Measurements from ENCODE around the gene GMPR. TPM values are rescaled to one million over a fixed set of nuclear protein-coding genes. Genes with fewer than 3 reads are reported as not detected.
"Not testable (repeated sequence)": the region's sequence is repeated elsewhere in the genome, so short reads cannot be mapped to it uniquely, and the experiment has no call there.

The GMPR gene
- total RNA-seq, 1 experiment from 2014 or later: 33.5 TPM

DNA sequence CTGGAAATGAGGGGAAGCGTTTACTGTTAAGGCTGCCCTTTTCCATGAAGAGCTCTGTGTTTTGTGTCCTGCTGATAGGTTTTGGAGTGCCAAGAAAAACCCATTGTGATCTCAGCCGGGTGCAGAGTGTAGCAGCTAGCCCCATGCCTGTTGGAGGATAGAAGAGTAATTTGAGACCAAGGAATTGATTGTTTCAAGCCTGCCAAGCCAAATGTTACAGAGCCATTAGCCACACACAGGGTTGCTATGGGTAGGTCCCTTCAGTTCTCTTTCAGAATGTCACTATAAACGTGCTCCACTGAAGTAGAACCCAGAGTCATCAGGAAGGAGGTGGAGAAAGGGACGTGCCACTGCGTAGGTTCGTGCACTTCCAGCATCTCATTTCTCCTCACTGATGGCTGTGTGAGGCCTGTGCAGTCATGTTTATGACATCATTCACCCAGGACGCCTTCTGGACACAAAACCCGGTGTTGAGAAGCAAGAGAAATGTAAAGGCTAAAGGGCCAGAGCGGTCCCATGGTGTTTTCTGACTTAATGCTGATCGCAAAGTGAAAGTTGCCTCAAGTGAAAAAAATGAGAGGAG, 6.6 kb downstream of the GMPR start:
- no peak for DNase-seq (ENCODE audit: low read depth)

GRCh38 chr6:16248271-16248853, 10.0 kb downstream of the GMPR start:
- no peak for DNase-seq (ENCODE audit: low read depth)

DNA sequence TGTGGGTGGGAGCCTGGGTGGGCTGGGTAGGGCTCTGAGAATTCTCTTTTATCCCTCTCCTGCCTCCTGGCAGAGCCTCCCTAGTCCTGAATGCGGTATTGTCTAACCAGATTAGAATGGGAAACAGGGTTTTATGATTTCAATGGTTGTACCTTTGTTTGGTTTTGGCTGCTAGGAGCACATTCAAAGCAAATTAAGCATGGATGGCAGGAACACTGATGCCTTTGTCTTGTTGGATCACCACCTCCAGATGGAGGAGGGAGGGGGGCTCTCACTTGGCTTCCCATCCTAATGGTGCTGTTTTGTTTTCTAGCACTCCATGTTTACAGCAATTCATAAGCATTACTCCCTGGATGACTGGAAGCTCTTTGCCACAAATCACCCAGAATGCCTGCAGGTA, 11.6 kb downstream of the GMPR start:
- no peak for DNase-seq (ENCODE audit: low read depth)

- no peak for DNase-seq (ENCODE audit: low read depth)
These were observed 13.3 kb downstream of the GMPR start for GRCh38 chr6:16251706-16252105.

GRCh38 chr6:16252686-16253299, 14.4 kb downstream of the GMPR start:
- no peak for DNase-seq (ENCODE audit: low read depth)

DNA sequence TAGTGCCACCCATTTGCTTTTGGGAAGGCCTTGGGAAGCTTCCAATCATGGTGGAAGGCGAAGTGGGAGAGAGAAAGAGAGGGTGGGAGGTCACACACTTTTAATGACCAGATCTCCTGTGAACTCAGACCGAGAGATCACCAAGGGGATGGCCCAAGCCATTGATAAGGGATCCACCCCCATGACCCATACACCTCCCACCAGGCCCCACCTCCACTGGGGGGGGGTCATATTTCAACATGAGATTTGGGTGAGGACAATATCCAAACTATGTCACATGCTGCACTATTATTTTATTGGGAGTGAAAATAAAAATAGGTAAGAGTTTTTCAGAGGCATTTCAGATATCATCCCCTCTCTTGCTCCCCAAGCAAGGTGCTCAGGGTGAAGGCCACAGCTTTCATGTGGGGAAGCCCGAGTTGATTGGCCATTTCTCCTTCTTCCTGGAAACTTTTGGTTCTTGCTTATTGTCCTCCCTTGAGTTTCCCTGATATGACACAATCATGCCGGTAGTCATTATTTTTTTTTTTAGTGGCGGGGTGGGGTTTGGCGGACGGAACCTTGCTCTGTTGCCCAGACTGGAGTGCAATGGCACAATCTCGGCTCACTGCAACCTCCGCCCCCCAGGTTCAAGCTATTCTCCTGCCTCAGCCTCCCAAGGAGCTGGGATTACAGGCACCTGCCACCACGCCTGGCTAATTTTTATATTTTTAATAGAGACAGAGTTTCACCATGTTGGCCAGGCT, 15.2 kb downstream of the GMPR start:
- DNase-seq (ENCODE audit: low read depth): no peak

DNA sequence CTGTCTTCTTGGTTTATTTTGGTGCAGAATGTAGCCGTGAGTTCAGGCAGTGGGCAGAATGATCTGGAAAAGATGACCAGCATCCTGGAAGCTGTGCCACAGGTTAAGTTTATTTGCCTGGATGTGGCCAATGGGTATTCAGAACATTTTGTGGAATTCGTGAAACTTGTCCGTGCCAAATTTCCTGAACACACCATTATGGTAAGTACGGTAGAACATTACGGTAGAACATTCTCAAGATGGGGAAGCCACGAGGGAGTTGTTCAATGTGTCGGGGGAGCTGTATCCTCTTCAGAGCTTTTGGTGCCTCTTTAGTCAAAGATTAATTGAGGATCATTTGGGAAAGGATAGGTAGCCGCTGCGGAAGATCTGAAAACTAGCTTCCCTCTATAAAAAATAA, 16.1 kb downstream of the GMPR start:
- no peak for DNase-seq (ENCODE audit: low read depth)

DNA sequence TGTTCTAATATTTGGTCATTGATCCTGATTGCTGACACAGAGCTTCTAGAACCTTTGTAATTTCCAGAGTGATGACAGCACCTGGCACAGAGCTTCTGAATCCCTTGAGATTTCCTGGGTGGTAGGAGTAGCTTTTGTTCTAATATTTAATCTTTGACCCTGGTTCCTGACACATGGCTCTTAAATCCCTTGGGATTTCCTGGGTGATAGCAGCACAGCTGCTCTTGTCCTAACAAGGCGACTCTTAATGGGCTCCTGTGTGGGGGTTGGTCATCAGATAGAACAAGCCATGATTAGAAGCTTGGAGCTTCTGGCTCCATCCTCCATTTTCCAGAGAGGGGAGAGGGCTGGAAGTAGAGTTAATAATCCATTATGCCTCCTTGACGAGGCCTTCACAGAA, 18.4 kb downstream of the GMPR start:
- DNase-seq (ENCODE audit: low read depth): no peak

- DNase-seq (ENCODE audit: low read depth): no peak
These were observed 19.8 kb downstream of the GMPR start for GRCh38 chr6:16257999-16258708.

DNA sequence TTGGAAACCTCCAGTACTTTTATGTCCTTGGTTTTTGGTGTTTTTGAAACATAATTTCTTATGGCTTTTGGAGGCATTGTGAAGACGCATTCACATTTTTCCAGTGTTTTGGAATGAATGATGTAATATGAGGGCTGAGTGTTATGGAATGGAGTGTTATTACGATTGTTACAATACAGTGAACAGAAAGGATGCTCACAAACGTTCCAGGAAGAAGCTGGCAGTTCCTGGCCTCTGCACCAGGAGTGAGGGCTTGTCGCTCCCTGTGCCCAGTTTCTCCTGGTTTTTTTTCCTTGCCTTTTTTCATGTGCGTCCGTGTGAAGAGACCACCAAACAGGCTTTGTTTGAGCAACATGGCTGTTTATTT, 20.3 kb downstream of the GMPR start:
- DNase-seq (ENCODE audit: low read depth): no peak

DNA sequence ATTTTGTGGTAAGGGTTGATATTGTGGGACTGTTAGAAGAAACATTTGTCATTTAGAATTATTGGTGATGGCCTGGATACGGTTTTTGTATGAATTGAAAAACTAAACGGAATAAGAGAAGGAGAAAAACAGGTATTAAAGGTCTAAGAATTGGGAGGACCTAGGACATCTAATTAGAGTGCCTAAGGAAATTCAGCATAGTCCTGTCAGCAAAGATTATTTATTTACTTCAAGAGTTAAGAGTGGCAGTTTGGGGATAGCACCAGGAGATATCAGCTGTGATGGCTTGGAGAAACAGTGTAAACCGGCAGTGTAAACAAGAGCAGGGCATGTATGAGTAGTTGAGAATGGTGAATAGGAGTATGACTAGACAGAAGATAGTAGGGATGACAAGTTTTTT, 21.2 kb downstream of the GMPR start:
- not testable (repeated sequence) for DNase-seq (ENCODE audit: low read depth)

GRCh38 chr6:16260602-16261001, 22.2 kb downstream of the GMPR start:
- DNase-seq (ENCODE audit: low read depth): not testable (repeated sequence)

DNA sequence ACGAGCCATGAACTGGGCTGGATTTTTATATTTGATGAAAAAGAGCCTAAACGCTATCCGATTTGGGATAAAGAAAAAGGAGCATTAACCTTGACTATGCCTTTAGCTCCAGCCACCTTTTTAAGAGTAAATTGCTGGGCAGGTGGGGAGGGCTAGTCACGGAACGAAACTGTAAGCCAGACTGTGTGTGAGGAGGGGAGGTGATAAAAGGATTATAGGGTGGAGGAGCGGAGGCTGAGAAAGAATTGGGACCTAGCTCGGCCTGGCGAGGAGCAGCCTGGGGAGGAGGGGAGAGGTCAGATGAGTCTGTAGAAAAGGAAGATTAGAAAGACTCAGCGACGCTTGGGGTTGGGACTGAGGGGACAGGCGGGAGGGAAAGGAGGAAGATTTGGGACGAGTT, 24.4 kb downstream of the GMPR start:
- DNase-seq (ENCODE audit: low read depth): not testable (repeated sequence)

DNA sequence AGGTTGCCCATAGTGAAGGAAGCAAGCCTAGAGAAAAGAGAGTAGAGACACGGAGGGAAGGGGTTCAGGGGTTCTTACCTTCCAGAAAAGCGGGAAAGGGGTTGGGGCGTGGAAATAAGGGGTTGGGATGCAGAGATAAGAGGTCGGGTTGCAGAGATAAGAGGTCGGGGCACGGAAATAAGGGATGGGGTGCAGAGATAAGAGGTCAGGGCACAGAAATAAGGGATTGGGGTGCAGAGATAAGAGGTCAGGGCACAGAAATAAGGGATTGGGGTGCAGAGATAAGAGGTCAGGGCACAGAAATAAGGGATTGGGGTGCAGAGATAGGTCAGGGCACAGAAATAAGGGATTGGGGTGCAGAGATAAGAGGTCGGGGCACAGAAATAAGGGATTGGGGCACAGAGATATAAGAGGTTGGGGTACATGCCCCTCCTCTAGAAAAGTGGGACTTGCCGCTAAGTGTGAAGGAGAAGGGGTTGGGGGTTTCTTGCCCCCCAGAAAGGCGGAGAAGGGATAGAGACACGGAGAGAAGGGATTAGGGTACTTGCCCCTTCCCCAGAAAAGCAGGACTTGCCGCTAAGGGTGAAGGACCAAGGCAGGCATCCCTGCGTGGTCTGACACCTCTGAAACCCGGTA, 25.2 kb downstream of the GMPR start:
- DNase-seq (ENCODE audit: low read depth): not testable (repeated sequence)

DNA sequence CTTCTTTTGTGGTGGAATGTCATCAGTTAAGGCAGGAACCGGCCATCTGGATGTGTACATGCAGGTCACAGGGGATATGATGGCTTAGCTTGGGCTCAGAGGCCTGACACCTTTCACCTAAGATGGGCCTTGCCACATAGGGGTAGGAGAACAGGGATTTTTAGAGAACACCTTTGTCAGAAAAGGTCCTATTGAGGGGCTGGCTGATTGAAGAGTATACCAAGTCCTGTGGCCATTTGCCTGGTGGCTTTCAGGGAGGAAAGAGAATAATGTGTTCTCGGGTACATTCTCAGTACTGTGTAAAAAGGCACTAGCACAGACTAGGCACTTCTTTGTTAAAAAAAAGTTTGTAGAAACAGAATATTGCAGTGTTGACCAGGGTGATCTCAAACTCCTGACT, 26.4 kb downstream of the GMPR start:
- no peak for DNase-seq (ENCODE audit: low read depth)

GRCh38 chr6:16265351-16266341, 27.3 kb downstream of the GMPR start:
- no peak for DNase-seq (ENCODE audit: low read depth)

DNA sequence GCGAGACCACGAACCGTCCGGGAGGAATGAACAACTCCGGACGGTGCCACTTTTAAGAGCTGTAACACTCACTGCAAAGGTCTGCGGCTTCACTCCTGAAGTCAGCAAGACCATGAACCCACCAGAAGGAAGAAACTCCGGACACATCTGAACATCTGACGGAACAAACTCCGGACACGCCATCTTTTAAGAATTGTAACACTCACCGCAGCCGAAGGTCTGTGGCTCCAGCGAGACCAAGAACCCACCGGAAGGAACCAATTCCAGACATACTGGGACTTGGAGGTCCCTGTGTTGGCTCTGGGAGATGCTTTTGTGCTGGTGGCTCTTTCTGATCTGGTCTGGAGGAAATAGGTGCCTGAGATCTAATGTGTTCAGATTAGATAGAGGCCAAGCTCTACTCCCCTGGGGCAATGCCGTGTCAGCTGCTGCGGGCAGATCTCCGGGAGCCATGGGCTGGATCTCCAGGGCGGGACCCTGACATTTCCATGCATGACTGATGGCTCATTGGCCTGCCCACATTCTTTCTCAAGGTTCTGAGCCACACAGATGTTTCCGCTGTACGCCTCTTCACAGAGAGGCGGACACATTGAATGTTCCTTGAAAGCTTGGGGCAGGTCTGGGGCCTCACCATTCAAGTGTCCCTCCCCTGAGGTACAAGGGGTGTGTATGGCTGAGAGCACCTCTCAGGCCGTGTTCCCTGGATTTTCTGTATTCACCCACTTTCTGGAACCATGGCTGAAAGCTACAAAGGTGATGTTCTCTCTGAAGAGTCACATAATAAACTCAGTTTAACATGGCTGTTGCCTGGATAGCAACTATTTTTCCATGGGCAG, 29.3 kb downstream of the GMPR start:
- DNase-seq (ENCODE audit: low read depth): no peak

DNA sequence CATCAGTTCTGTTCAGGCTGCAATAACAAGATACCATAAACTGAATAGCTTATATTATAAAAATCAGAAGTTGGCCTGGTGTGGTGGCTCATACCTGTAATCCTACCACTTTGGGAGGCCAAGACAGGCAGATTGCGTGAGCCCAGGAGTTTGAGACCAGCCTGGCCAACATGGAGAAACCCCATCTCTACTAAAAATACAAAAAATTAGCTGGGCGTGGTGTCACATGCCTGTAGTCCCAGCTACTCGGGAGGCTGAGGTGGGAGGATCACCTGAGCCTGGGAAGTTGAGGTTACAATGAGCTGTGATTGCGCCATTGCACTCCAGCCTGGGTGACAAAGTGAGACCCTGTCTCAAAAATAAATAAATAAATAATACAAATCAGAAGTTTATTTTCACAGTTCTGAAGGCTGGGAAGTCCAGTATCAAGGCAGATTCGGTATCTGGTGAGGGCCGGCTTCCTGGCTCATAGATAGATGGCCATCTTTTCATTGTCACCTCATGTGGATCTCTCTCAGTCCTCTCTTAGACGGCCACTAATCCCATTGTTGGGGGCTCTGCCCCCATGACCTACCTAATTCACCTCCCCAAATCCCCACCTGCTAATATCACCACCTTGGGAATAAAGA, 31.2 kb downstream of the GMPR start:
- DNase-seq (ENCODE audit: low read depth): not testable (repeated sequence)

GRCh38 chr6:16270178-16270794, 31.9 kb downstream of the GMPR start:
- no peak for DNase-seq (ENCODE audit: low read depth)
